ENCODE results near the gene CDH11.

The CDH11 gene

GRCh38 chr16:65116818-65117430 lies 4.9 kb downstream of the CDH11 start:
- TF ChIP-seq TAF1 (IDR thresholded peaks at IDR 0.05; ENCODE audit: borderline replicate concordance, insufficient read depth, low read length), result no peak
- no peak for TF ChIP-seq SIN3A (IDR thresholded peaks at IDR 0.05; ENCODE audit: borderline replicate concordance, insufficient read depth, low read length)

- no peak for TF ChIP-seq SIN3A (IDR thresholded peaks at IDR 0.05; ENCODE audit: borderline replicate concordance, insufficient read depth, low read length)
- TF ChIP-seq POLR2AphosphoS5 (IDR thresholded peaks at IDR 0.05; ENCODE audit: low read depth, low read length), result no peak
- no peak for TF ChIP-seq FOXP2 (optimal IDR thresholded peaks at IDR 0.05; ENCODE audit: borderline replicate concordance, extremely low read depth, extremely low read length, insufficient read depth)
- no peak for TF ChIP-seq REST (IDR thresholded peaks at IDR 0.05; ENCODE audit: insufficient read depth in 1 of 2, low read depth in 2 of 2, low read length in 2 of 2)
- no peak for TF ChIP-seq TAF1 (IDR thresholded peaks at IDR 0.05; ENCODE audit: borderline replicate concordance, insufficient read depth, low read length)
These were observed 5.6 kb downstream of the CDH11 start for GRCh38 chr16:65116216-65116615.

GRCh38 chr16:65114527-65114926 lies 7.3 kb downstream of the CDH11 start:
- no peak for TF ChIP-seq POLR2AphosphoS5 (IDR thresholded peaks at IDR 0.05; ENCODE audit: low read depth, low read length)

GRCh38 chr16:65113441-65113840 lies 8.4 kb downstream of the CDH11 start:
- TF ChIP-seq POLR2AphosphoS5 (IDR thresholded peaks at IDR 0.05; ENCODE audit: low read depth, low read length) (no peak), SIN3A (IDR thresholded peaks at IDR 0.05; ENCODE audit: borderline replicate concordance, insufficient read depth, low read length) (no peak), FOXP2 (optimal IDR thresholded peaks at IDR 0.05; ENCODE audit: borderline replicate concordance, extremely low read depth, extremely low read length, insufficient read depth) (no peak), TAF1 (IDR thresholded peaks at IDR 0.05; ENCODE audit: borderline replicate concordance, insufficient read depth, low read length) (no peak), REST (IDR thresholded peaks at IDR 0.05; ENCODE audit: insufficient read depth in 1 of 2, low read depth in 2 of 2, low read length in 2 of 2) (no peak)

- no peak for TF ChIP-seq FOXP2 (optimal IDR thresholded peaks at IDR 0.05; ENCODE audit: borderline replicate concordance, extremely low read depth, extremely low read length, insufficient read depth)
- no peak for TF ChIP-seq POLR2AphosphoS5 (IDR thresholded peaks at IDR 0.05; ENCODE audit: low read depth, low read length)
- no peak for TF ChIP-seq TAF1 (IDR thresholded peaks at IDR 0.05; ENCODE audit: borderline replicate concordance, insufficient read depth, low read length)
- no peak for TF ChIP-seq SIN3A (IDR thresholded peaks at IDR 0.05; ENCODE audit: borderline replicate concordance, insufficient read depth, low read length)
- TF ChIP-seq REST (IDR thresholded peaks at IDR 0.05; ENCODE audit: insufficient read depth in 1 of 2, low read depth in 2 of 2, low read length in 2 of 2), result no peak
These were observed 10.6 kb downstream of the CDH11 start for GRCh38 chr16:65111306-65111705.

GRCh38 chr16:65106757-65107156 lies 15.1 kb downstream of the CDH11 start:
- TF ChIP-seq SIN3A (IDR thresholded peaks at IDR 0.05; ENCODE audit: borderline replicate concordance, insufficient read depth, low read length) (no peak), FOXP2 (optimal IDR thresholded peaks at IDR 0.05; ENCODE audit: borderline replicate concordance, extremely low read depth, extremely low read length, insufficient read depth) (no peak), TAF1 (IDR thresholded peaks at IDR 0.05; ENCODE audit: borderline replicate concordance, insufficient read depth, low read length) (no peak), POLR2AphosphoS5 (IDR thresholded peaks at IDR 0.05; ENCODE audit: low read depth, low read length) (no peak), REST (IDR thresholded peaks at IDR 0.05; ENCODE audit: insufficient read depth in 1 of 2, low read depth in 2 of 2, low read length in 2 of 2) (no peak)

Data from PFSK-1 (cell line).